ENCODE data around the gene SV2B.

SV2B gene

DNA sequence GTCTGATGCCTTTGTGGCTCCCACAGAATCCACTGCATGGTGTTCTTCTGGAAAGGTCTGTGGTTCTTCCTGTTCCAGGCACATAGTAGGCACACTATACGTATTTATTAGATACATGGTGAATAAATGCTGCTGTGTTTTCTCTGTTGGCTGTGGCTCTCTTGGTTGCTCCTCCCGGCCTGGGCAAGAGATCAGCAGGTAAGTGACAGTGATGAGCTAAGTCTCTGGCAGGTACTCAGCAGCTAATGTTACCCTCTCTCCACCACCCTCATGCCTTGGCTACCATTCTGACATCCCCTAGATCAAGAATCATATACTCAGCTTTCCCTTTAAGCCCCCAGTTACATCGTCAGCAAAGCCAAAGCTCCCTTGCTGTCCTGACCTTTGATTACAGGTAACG lies 8.4 kb downstream of the SV2B start:
- DNase-seq: no peak

DNA sequence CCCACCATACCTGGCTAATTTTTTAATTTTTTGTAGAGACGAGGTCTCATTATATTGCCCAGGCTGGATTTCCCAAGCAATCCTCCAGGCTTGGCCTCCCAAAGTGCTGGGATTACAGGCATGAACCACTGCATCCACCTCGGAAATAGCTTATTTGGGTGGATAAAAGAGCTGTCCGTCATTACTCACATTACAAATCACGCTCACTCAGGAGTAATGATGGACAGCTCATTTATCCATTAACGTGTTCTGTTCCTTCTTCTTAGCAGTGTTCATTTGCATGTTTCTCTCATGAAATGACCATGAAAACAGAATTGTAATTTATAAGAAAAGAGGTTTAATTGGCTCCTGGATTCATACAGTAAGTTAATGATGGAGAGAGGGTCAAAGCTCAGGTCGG lies 9.8 kb downstream of the SV2B start:
- DNase-seq: no peak

DNA sequence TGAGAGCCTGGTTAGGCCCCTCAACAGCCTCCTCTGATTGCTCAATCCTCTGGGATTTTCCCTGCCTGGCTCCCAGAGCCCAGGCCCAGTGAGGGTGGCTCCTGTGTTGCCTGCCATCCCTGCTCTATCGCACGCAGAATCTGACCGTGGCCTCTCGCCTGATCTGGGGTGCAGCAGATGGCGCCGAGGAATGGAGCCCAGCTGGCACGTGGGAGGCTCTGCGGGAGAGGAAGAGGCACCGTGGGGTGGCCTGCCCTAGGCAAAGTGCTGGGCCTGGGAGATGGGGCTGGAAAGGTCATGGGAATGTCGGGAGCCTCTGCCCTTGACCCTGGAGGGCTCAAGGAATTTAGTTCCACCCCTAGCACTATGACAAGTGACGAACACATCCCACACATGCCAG lies 10.3 kb downstream of the SV2B start:
- no peak for DNase-seq

DNA sequence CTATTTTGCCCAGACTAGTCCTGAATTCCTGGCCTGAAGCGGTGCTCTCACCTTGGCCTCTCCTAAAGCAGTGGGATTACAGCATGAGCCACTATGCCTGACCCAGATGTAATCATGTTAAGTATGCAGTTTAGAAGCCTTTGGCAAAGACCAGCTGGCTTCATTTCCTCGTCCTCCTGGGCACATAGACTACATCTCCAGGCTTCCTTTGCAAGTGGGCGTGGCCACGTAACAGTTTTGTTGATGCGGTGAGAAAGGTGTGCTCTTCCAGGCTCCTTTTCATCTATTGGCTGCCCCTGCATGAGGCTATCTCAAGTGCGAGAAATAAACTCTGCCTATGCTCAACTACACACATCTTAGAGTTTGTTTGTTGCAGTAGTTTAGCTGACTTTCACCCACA lies 13.0 kb downstream of the SV2B start:
- DNase-seq: no peak

DNA sequence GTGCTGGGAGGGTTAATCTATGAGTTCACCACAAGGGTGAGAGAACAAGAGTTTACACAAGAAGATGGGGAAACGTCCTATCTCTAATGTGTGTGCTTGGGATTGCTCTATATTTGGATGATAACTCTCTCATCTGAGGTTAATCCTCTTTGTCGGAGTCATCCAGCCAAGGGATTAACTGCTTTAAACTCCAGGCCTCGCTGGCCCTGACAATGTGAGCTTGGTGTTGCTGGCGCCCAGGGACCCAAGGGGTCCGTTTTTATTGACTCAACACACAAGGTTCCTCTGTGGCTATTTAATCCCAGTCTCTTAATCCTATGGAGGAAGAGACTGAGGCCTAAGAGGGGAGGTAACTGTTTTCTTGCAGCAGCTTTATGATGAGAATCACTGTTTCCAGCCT lies 14.2 kb downstream of the SV2B start:
- no peak for DNase-seq

DNA sequence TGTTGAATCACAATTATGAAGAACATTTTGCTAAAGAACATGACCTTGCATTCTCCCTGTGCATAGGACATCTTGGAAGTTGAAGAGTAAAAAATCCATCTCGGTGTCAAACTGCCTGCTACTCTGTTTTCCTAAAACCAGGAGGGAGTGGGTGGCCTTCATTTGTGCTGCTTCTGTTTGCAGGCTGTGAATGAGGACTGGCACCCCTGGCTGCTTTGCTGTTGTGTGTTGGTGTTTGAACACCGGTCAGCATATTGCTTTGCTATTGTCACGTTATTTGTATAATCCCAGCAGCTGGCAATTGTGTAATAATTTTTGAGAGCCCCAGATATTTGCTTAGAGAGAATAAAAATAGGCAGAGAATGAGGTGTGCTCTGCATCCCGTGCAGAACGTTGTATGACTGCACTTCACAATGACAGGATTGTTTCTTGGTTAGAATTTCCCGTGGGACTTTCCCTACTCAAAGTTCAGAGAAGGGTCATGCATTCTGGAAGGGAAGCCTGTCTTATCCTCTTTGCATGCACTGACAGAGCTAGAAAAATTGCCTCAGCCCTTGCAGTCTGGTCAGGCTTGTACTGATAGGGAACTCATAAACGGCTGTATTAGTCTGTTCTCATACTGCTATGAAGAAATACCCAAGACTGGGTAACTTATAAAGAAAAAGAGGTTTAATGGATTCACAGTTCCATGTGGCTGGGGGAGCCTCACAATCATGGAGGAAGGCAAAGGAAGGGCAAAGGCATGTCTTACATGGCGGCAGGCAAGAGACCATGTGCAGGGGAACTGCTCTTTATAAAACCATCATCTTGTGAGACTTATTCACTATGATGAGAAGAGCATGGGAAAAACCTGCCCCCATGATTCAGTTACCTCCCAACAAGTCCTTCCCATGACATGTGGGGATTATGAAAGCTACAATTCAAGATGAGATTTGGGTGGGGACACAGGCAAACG lies 16.3 kb downstream of the SV2B start:
- DNase-seq: peak; percentile 21

DNA sequence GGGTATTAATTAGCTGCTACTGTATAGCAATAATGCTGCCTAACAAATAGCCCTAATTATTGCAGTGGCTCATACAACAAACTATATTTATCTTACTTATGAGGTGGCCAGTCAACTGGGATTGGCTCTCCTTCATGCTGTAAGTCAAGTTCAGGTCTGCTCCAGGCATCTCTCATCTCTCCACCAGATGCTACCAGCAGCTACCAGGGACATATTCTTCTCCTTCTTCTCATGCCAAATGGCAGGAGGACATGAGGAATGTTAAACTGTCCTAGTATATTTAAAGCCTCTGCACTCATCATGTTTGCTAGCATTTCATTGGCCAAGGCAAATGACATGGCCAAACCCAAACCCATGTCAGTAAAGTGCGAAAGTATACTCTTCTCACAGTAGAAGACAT lies 17.3 kb downstream of the SV2B start:
- no peak for DNase-seq

DNA sequence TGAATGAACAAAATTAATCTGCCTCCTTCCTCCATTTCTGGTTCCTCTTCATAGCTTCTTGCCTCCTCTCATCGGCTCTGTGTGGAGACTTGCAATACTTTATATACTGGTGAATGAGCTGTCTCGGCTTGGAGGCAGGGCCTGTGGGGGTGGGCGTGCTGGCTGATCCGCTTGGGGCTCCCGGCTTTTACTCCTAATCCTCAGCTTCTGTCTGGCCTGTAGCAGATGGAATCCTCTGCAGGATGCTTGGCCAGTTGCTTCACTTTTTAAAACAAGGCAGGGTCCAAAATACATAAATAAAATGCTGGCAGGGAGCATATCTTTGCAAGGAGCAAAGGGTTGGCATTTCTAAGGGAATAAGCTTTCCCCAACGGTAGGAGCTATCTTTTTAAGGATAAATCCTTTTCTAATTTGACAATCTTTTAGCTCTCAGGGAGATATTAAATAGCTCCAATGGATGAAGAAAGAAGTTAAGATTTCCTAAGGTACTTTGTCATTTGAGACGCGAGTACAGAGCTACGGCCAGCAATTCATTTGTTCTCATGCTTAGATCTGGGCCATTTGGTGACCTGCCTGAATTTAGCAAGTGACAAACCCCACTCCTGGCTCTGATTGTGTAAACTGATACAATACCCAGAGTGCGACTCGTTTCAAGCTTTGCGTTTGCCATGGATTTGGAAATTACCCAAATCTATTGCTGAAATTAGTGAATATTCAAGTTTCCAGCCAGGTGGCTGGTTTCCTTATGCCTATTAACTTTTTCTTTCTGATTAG lies 18.9 kb downstream of the SV2B start:
- no peak for DNase-seq

DNA sequence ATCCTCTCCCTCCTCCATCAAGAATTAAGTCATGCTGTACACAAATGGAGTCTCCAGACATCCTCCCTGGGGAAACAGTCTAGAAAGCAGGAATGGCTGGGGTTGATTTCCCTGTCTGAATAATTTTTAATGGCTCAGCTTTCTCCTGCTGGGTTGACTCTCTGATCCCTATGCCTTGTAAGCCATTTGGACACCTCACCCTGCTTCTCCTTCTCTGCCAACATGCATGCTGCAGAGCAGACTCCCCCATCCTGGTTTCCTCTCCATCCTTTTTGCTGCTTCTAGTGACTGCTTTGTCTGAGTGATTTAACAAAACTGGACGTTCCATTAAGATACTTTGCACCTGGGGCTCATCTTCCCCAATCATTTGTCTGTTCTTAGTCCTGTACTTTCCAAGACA lies 22.2 kb downstream of the SV2B start:
- DNase-seq: no peak

DNA sequence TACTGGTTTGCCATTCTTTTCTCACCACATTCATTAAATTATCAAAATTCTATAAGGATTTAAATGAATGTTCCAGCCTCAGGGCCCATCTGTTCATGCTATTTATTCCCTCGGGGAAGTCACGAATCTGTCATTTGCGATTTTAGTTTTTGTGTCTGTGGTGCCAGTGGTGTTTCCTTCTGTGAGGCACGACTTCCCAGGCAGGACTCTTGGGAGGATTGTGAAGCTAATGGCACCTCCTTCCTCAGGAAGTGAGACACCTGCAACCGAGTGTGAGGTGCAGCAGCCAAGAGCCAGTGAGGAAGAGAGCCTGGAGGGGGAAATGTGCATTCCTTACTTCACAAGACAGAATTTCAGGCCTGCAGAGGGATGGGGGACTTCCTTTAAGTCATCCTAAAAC lies 24.1 kb downstream of the SV2B start:
- no peak for DNase-seq

DNA sequence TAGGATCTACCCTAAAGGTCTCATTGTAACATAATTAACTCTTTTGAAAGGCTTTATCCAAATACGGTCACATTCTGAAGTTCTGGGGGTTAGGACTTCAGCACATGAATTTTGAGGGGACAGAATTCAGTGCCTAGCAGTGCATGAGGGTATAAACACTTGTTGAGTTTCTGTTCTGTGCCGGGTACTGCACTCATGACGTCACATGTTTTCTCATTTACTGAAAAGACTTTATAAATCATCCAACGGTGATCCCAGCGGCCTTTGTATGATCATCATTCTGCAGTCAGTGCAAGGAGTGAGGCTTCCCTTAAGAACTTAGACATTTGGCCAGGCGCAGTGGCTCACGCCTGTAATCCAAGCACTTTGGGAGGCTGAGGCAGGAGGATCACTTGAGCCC lies 25.1 kb downstream of the SV2B start:
- DNase-seq: no peak

DNA sequence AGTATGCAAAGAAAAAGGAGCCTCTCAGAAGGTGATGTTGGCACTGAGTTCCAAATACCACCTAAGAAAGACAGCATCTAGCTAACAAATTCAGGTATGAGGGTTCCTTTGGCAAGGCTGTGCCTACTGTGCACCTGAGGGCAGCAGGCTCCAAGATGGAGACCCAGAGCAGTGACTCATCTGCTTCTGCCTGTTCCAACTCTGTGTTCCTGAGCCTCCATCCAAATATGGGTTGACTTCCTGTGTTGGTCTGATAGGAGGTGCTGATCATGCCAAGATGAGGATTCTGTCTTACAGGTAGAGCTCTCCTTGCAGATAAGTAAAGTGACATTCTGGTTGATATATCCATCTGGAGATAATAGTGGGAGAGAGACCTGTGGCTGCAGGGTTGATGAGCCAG lies 26.0 kb downstream of the SV2B start:
- DNase-seq: no peak

DNA sequence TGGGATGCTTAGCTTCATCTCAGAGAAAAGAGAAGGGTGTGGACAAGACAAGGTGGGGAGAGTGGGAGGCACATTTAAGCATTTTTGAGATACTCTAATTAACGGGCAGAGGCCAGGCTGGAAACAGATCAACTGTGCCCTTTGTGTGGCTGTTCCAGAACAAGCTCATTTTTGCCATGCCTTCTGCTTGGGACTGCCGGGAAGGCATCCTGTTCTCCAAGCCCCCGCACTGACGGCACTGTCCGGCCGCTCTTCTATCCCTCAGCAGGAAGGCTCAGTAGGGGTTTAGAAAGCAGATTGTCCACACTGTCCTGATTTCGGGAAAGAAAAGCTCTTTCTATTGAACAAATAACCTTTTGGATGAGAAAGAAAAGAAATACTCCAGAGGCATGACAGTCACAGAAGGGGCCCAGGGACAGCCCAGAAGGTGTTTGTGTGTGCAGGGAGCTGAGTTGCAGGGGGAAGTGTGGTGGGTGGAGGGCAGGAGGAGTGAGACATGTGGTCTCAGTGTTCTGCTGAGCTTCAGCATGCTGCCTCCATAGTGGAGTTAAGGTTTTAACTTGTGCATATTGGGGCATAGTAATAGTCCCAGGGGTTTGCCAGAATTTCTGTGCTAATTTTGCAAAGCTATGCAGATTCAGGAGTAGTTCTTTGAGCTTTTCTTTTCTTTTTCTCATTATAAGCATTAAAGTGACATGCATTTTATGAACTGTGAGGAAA lies 27.3 kb downstream of the SV2B start:
- no peak for DNase-seq

DNA sequence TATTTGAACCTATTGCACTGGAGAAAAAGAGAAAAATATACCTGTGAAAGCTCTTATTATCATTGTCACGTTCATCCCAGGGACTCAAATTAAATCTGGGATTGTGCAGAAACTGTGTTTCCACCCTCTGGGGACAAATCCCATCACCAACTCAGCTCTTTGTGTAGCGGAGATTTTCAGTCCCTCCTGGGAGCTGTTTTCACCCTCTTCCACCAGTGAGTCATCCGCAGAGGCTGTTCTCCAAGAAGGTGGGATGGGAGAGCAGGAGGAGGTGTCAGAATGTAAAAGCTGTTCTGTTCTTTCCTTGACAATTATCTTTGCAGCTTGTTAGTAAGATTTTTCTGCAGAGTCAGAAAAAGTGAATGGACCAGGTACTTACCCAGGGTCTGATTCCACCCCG lies 28.0 kb downstream of the SV2B start:
- DNase-seq: no peak

DNA sequence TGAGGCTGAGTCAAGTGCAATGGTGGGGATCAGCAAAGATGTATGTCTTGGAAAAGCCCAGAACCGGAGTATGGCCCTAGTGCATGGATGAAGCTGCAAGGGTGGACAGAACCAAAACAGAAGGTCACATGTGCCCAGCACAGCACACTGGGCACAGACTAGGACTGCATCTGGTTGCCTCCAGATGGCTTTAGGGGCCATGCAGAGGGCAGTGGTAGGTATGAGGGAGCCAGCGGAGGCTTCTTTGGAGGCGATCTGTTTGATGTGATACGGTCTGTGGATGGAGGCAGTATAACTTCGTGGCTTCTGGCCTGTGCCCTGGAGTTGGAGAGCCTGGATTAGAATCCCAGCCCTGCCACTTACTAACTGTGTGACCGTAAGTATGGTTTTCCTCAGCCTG lies 29.4 kb downstream of the SV2B start:
- no peak for DNase-seq

DNA sequence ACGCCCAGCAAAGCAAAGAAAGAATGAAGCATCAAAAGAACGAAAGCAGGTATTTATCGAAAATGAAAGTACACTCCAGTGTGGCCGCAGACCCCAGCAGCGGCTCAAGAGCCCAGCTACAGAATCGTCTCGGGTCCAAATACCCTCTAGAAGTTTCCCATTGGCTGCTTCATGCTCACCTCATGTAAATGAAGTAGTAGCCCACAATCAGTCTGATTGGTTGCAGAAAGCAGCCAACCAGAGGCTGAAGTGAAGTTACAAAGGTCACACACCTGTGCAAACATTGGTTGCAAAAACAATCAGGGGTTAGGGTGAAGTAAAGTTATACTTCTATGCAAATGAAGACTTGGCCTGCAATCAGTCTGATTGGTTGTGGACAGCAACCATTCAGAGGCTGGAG lies 32.0 kb downstream of the SV2B start:
- DNase-seq: no peak

DNA sequence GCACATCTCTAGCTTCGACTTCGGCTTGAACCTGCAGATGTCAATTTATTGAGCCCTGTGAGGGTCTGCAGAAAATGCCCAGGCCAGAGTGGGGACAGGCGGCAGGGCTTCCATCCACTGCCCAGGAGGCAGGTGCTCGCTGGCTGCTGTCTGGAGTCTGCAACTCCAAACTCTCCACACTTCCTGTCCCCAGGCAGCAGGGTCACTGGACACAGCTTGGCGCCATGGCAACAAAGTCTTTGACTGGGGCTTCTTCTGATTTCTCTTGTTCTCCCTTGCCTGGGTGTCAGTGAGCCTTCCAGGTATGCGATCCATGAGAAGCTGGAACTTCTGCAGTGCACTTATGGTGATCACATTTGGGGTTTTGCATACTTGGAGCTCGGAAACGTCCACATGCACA lies 33.5 kb downstream of the SV2B start:
- DNase-seq: no peak

DNA sequence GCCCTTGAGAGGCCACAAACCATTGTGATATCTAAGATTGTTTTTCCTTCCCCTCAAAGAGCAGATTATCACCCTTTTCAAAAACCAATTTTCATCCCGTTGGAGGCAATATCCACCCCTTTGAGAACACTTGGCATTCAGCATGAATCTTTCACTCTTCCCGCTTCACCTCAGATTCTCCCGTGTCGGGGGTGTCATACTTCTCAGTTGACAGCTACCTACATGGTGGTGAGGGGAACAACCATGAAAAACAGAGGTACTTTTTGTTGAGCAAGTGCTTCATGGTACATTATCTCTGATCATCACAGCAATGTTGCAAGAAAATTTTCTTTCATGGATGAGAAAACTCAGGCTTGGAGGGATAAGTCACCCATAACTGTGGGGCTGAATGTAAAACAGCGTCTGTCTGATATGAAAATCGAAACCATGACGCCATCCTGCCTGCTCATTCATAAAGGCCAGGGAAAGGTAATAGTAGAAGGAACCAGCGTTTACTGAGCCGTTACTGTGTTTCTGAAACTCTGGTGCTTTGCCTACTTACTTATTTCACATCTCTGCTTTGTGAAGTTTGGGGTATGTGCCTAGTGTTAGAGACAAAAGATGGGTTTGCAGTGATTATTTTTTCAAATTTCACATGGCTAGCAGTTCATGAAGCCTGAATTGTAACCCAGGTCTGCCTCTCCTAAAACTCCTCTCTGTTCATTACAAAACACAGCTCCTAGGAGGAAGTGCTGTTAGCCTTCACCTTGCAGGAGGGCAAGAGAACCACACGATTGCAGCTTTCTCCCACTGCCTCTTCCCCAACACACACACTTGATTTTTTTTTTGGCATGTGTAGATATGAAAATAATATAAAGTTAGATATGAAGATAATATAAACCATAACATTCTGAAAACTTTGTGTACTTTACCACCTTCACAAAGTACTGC lies 35.4 kb downstream of the SV2B start:
- no peak for DNase-seq

DNA sequence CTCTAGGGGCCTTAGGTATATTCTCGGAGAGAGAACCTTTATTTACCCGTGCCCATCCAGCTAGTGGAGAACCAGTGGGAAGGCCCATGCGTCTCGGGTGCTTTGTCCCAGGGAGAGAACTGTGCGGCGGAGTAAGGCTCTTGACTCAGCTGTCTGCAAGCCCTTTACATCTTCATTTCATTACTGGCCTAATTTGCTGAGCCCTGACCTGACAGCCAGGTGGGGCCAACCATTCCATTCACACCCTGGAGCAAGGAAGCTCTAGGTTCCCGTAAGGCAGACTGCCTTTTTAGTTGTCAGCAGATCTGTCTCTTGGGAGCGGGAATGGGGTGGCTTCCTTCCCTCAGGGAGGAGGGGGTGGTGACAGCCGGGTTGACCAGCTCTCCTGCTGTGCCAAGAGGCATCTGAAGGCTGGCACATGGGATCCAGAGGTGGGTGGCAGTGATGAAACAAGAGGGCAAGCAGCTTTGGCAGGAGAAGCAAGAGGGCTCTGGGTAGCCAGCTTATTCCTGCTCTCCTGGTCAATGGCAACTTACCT lies 36.4 kb downstream of the SV2B start:
- DNase-seq: no peak

DNA sequence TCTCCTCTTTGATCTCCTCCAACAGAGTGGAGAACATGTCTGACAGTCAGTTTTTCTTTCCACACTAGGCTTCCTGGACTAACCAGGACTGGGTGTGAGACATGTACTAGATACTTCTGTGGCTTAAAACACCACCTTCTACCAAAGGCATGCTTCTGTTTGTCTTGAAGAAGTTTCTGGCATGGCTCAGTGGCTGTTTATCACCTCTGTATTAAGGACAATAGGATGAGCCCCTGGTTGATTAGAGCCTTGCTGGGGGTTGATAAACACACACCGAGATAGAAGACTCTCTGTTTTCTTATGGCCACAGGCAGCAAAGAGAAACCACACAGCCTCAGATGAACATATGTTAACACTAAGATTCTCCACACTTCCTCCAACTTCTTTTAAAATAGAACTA lies 40.5 kb downstream of the SV2B start:
- DNase-seq: no peak

DNA sequence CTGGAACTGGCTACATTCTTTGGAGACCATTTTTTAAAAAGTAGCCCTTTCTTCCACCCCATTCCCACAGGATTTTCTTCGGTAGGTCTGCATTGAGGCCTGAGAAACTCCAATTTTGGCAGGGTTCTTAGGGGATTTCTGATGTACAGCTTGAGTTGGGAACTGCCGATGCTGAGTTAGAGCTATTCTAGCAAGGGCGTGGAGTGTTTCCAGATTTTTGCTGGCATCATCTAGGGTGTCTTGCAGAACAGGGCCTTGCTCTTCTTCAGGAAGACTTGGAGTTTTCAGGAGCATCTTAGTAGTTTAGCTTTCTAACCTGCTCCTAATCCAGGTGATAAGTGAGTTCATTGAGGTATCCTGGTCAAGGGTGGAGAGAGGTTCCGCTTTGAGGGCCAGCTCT lies 41.0 kb downstream of the SV2B start:
- DNase-seq: no peak

DNA sequence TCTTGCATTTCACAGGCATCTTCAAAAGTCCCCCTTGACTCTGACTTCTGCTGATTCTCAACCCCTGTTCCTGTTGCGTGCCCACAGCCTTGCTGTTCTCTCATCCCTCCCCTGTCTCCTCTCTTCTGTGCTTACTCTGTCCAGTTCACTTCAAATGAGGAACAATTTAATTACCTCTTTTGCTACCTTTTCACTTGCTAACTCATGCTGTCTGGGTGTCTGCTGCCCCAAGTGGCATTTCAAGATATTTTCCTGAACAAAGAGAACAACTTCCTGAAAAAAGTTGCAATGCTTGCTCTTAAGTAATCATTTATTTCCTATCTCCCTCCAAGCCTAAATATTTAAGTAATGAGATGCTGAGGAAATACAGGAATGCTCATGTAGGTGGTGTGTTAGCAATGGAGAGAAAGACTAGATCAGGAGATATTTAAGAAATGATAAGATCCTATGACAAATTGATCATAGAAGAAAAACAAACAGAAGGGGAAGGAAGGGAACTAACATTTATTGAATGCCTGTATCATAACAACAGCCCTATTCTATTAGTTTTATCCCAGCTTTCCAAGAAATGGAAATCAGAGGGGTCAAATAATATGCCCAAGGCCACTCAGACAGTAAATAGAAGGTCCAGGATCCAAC lies 42.2 kb downstream of the SV2B start:
- no peak for DNase-seq
